Keratinocyte (primary cell): Measurements from ENCODE around the gene SLC38A4. TPM values are rescaled to one million over a fixed set of nuclear protein-coding genes. Genes with fewer than 3 reads are reported as not detected.
"Not testable (repeated sequence)": the region's sequence is repeated elsewhere in the genome, so short reads cannot be mapped to it uniquely, and the experiment has no call there.

Experiments
- DNase-seq: peaks from one replicate; pipeline ENCODE4 v3.0.0-alpha.2; 2011; ENCODE audit warnings: low read depth, missing footprints, low spot score
- FAIRE-seq: peaks from 2 replicates; lab custom pipeline; 2011; peaks lifted over from hg19 to GRCh38; lab: Jason Lieb, UNC
- H2AFZ ChIP-seq: 2 replicates; pipeline ENCODE4 v1.6.0; 2012; ENCODE audit warnings: low read length, control low read depth, inconsistent platforms; ENCODE audit not compliant: control insufficient read depth
- H3K27ac ChIP-seq: 2 replicates; pipeline ENCODE4 v1.5.1; 2011; ENCODE audit warnings: low read length; ENCODE audit not compliant: control insufficient read depth, insufficient read depth
- H3K27me3 ChIP-seq: 3 replicates; pipeline ENCODE4 v1.6.0; 2011; ENCODE audit warnings: low read length; ENCODE audit not compliant: control insufficient read depth, insufficient read depth; ENCODE audit errors: extremely low read depth
- H3K36me3 ChIP-seq, 2 experiments: 2 replicates in 1 of 2; 3 replicates in 1 of 2; pipeline ENCODE4 v1.5.1; 2011; ENCODE audit warnings: low read length in 2 of 2, mild to moderate bottlenecking in 1 of 2; ENCODE audit not compliant: control insufficient read depth in 2 of 2, insufficient read depth in 2 of 2; ENCODE audit errors: extremely low read depth in 1 of 2
- H3K4me1 ChIP-seq: 3 replicates; pipeline ENCODE4 v1.5.1; 2011; ENCODE audit warnings: low read length; ENCODE audit not compliant: control insufficient read depth, insufficient read depth; ENCODE audit errors: extremely low read depth
- H3K4me2 ChIP-seq: 3 replicates; pipeline ENCODE4 v1.6.0; 2011; ENCODE audit warnings: low read depth, low read length; ENCODE audit not compliant: control insufficient read depth, insufficient read depth; ENCODE audit errors: extremely low read depth
- H3K4me3 ChIP-seq, 3 experiments: fragments of 200-600 bp in 1 of 3; sonication (generic) in 1 of 3; 2 replicates in 2 of 3; 3 replicates in 1 of 3; pipeline ENCODE4 v1.5.1; 2011 to 2016; ENCODE audit warnings: low read length in 3 of 3, mild to moderate bottlenecking in 3 of 3, control low read depth in 2 of 3, inconsistent platforms in 1 of 3, low read depth in 1 of 3, mixed read lengths in 1 of 3, mixed run types in 1 of 3, moderate library complexity in 1 of 3; ENCODE audit not compliant: control insufficient read depth in 2 of 3, insufficient read depth in 2 of 3; ENCODE audit errors: extremely low read depth in 1 of 3
- H3K79me2 ChIP-seq: 2 replicates; pipeline ENCODE4 v1.6.0; 2012; ENCODE audit warnings: low read length; ENCODE audit not compliant: control insufficient read depth, insufficient read depth
- H3K9ac ChIP-seq: 3 replicates; pipeline ENCODE4 v1.6.0; 2011; ENCODE audit warnings: low read length; ENCODE audit not compliant: control insufficient read depth, insufficient read depth; ENCODE audit errors: extremely low read depth
- H3K9me1 ChIP-seq: 3 replicates; pipeline ENCODE4 v1.6.0; 2011; ENCODE audit warnings: low read length; ENCODE audit not compliant: control insufficient read depth, insufficient read depth; ENCODE audit errors: extremely low read depth
- H3K9me3 ChIP-seq: 2 replicates; pipeline ENCODE4 v1.5.1; 2012; ENCODE audit warnings: low read depth, low read length; ENCODE audit not compliant: control insufficient read depth
- H4K20me1 ChIP-seq: 3 replicates; pipeline ENCODE4 v1.6.0; 2011; ENCODE audit warnings: low read length; ENCODE audit not compliant: control insufficient read depth, insufficient read depth; ENCODE audit errors: extremely low read depth
- CTCF ChIP-seq, 3 experiments: IDR thresholded peaks in 1 of 3; conservative IDR thresholded peaks in 1 of 3; optimal IDR thresholded peaks in 1 of 3; 2 replicates in 2 of 3; 3 replicates in 1 of 3; pipeline versions ENCODE3 to v1.5.1; 2011; ENCODE audit warnings: low read length in 3 of 3, mild to moderate bottlenecking in 3 of 3, moderate library complexity in 2 of 3, control low read depth in 1 of 3, inconsistent platforms in 1 of 3; ENCODE audit not compliant: insufficient read depth in 2 of 3; ENCODE audit errors: extremely low read depth in 1 of 3
- EZH2 ChIP-seq: IDR thresholded peaks from one replicate; pipeline ENCODE4 v1.6.1; 2012; ENCODE audit warnings: inconsistent platforms, mild to moderate bottlenecking, low read length, moderate library complexity
- dilution Hi-C: fragments of 300-500 bp; cut with MboI; formaldehyde crosslinking; loops from one replicate; pipeline ENCODE4 v1.7.0; 2020; ENCODE audit warnings: low sequenced_read_pairs; ENCODE audit not compliant: extremely low pct_ligation_motif_present
- polyA plus RNA-seq, 5 experiments: library from polyadenylated mRNA; depleted of rRNA in 3 of 5; stranded (reverse) in 3 of 5; stranded (forward) in 1 of 5; unstranded in 1 of 5; fragments of >200 nt; gene quantifications; 1 replicate in 1 of 5; 2 replicates in 3 of 5; 3 replicates in 1 of 5; pipeline versions ENCODE4 v1.2.1 to v1.2.3, GENCODE V29; 2011 to 2012; ENCODE audit warnings: missing spikeins in 2 of 5, low read depth in 1 of 5, low replicate concordance in 1 of 5

Gene SLC38A4
- polyA plus RNA-seq, 1 donor (not counting 4 experiments of a cell fraction or from before 2014, with no cell fraction given) = 0.37 TPM

GRCh38 chr12:46744283-46744682 lies 81.5 kb downstream of the SLC38A4 start:
- TF ChIP-seq EZH2 (no peak), CTCF (optimal IDR thresholded peaks at IDR 0.05 in 1 of 3, IDR thresholded peaks at IDR 0.05 in 1 of 3, conservative IDR thresholded peaks at IDR 0.05 in 1 of 3; ENCODE audit: extremely low read depth in 1 of 3, insufficient read depth in 2 of 3, low read length in 3 of 3) (no peak)
- Histone ChIP-seq H2AFZ (no peak overlapping the region), H3K79me2 (no peaks in the 10 kb centered on the region), H3K4me2 (no peak overlapping the region), H3K27ac (no peak overlapping the region), H3K9ac (no peak overlapping the region), H4K20me1 (no peaks in the 10 kb centered on the region), H3K36me3 (no peaks in the 10 kb centered on the region), H3K27me3 (no peaks in the 10 kb centered on the region), H3K4me3 (no peak overlapping the region), H3K9me1 (no peaks in the 10 kb centered on the region), H3K4me1 (no peaks in the 10 kb centered on the region), H3K9me3 (no peaks in the 10 kb centered on the region)
- dilution Hi-C loops = no loop called here
- DNase-seq (no peak), FAIRE-seq (no peak)

- H4K20me1 ChIP-seq = no peaks in the 10 kb centered on the region
- no peak for DNase-seq
- no peaks in the 10 kb centered on the region for H3K27me3 ChIP-seq
- FAIRE-seq = no peak
- TF ChIP-seq EZH2 (no peak), CTCF (optimal IDR thresholded peaks at IDR 0.05 in 1 of 3, IDR thresholded peaks at IDR 0.05 in 1 of 3, conservative IDR thresholded peaks at IDR 0.05 in 1 of 3; ENCODE audit: extremely low read depth in 1 of 3, insufficient read depth in 2 of 3, low read length in 3 of 3) (no peak)
- no peak overlapping the region for H3K4me2 ChIP-seq
- no peak overlapping the region for H3K27ac ChIP-seq
- no peak overlapping the region for H3K4me3 ChIP-seq
- H3K4me1 ChIP-seq = no peaks in the 10 kb centered on the region
- H3K9ac ChIP-seq = no peak overlapping the region
- dilution Hi-C loops = no loop called here
- no peaks in the 10 kb centered on the region for H3K36me3 ChIP-seq
- no peaks in the 10 kb centered on the region for H3K9me1 ChIP-seq
- H2AFZ ChIP-seq = no peak overlapping the region
- H3K9me3 ChIP-seq = no peaks in the 10 kb centered on the region
- H3K79me2 ChIP-seq = no peaks in the 10 kb centered on the region
Observed at GRCh38 chr12:46743456-46743855, 82.3 kb downstream of the SLC38A4 start.

- H2AFZ ChIP-seq, H3K9me1 ChIP-seq, H3K79me2 ChIP-seq, H3K27me3 ChIP-seq, H3K4me3 ChIP-seq, H3K4me1 ChIP-seq, DNase-seq, H3K36me3 ChIP-seq, H3K9me3 ChIP-seq, FAIRE-seq, H3K27ac ChIP-seq, H3K4me2 ChIP-seq, dilution Hi-C loops, H3K9ac ChIP-seq, H4K20me1 ChIP-seq: not testable (repeated sequence)
Observed at GRCh38 chr12:46742271-46742670, 83.5 kb downstream of the SLC38A4 start.
